NB4 (cell line): ENCODE results near the gene PML.

Source experiments
- DNase-seq: peaks from one replicate; pipeline ENCODE4 v3.0.0; 2010; ENCODE audit warnings: low read depth
- H3K4me3 ChIP-seq: one replicate; pipeline ENCODE4 v1.5.1; 2011; ENCODE audit warnings: mild to moderate bottlenecking, low read depth, low read length, moderate library complexity
- CTCF ChIP-seq: IDR thresholded peaks from one replicate; pipeline ENCODE4 v1.5.1; 2012; ENCODE audit warnings: low read depth, low read length
- MAX ChIP-seq: IDR thresholded peaks from 2 replicates; pipeline ENCODE4 v1.6.1; 2011; ENCODE audit warnings: low read depth, low read length
- MYC ChIP-seq: IDR thresholded peaks from 2 replicates; pipeline ENCODE4 v1.6.1; 2011; ENCODE audit warnings: low read depth, low read length
- POLR2A ChIP-seq: IDR thresholded peaks from 2 replicates; pipeline ENCODE4 v1.6.1; 2011; ENCODE audit warnings: mild to moderate bottlenecking; ENCODE audit not compliant: insufficient read length; ENCODE audit errors: extremely low read depth

PML gene

DNA sequence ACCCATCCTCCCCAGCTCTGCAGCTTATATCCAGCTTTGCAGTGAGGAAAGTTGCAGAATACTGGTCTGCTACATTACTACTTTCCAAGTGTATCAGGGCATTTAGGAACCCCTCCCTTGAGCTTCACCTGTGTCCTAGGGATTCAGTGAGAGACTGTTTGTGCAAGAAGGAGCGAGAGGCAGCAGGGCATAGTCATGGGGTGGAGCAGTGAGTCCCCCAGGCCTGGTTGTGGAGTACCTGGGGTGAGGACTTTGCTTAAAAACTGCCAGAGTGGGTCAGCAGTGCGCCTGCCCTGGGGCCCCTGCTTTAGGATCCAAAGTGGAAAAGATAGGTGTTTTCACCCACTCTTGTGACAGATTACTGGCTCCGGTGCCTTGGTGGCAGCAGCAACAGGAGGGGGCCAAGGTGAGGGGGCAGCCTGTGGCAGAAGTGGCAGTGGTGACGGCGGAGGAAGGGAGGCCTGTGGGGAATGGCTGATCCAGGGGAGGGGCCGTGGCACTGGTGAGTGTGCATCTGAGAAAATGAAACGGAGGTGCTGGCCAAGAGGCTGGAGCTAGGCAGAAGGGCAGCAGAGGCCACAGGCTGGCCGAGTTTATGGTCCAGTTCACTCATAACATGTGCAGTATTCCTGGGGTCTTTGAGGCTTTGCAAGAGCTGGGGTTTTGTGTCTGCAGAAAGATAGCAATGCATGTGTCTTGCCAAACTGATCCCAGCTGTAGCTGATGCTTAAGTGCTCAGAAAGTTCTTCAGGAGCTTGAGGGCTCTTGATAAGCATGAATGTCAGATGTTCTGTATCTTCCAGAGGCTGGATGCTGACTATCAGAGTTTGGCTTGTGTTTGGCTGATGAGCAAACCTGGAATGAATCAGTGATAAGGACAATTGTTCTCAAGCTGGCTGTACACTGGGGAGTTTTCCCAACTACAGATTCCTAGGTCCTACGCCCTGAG, 44.5 kb downstream of the PML start:
- TF ChIP-seq MYC (no peak), POLR2A (no peak), CTCF (no peak), MAX (no peak)
- no peak for DNase-seq
- H3K4me3 ChIP-seq = no peak overlapping the region

GRCh38 chr15:74039656-74040010, 45.1 kb downstream of the PML start:
- TF ChIP-seq MYC (no peak), MAX (no peak), POLR2A (no peak), CTCF (no peak)
- no peak overlapping the region for H3K4me3 ChIP-seq
- no peak for DNase-seq

- DNase-seq = no peak
- TF ChIP-seq POLR2A (no peak), CTCF (no peak), MYC (no peak), MAX (no peak)
- H3K4me3 ChIP-seq = no peak overlapping the region
Measured at GRCh38 chr15:74040109-74040850, 45.8 kb downstream of the PML start.

DNA sequence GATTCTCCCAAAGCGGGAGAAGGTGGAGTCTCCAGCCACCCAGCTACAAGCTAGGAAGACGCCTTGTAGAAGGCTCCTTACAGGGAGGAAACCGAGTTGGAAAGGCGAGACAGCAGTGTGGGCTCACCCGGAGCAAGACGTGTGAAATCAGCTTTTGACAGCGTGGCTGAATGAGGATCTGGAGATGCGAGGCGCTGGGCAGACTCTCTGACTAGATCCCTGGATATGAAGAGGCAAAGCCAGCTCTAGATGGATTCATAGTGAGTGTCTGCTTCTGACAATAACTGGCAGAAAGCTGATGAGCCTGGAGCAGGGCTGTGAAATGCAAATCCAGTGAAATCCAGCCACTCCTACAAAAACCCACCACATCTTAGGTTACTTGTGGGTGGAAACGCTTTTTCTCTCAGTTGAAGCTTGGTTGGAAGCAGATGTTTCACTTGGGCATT, 46.8 kb downstream of the PML start:
- H3K4me3 ChIP-seq = no peak overlapping the region
- TF ChIP-seq CTCF (no peak), POLR2A (no peak)
- no peak for DNase-seq

DNA sequence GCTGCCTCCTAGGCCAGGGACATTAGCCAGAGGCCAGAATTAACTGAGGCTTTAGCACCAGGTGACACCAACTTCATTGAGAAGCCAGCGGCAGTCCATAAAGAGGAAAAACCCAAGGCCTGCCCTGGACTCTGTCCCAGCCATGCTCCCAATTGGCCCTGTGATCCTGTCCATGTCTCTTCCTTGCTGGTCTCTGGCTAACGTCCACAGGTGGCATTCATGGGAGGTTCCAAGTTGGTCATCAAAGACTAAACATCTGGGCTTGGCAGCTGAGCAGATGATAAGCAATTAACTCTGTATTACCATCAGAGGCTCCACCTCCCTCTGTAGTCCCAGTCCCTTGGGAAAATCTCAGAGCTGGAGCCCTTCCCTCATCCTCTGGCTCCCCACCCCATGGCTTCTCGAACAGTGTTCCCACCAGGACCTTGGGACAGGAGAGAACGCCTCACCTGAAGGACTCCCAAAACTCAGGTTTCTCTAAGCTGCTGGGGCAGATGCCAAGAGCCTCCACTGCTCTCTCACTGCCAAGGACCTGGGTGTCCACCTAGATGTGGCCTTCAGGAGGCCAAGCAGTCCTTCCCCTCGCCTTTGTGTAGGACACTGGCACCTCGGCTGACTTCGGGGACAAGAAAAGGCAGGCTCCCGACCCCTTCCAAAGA, 47.4 kb downstream of the PML start:
- no peak overlapping the region for H3K4me3 ChIP-seq
- TF ChIP-seq MYC (no peak), POLR2A (no peak), MAX (no peak), CTCF (no peak)
- DNase-seq = no peak
